ENCODE data around the gene KDM4B.

KDM4B gene

GRCh38 chr19:5016781-5017180, 47.9 kb downstream of the KDM4B start:
- DNase-seq, result no peak

GRCh38 chr19:5017235-5017634, 48.3 kb downstream of the KDM4B start:
- no peak for DNase-seq

- DNase-seq, result peak; percentile 76
These were observed 49.5 kb downstream of the KDM4B start for GRCh38 chr19:5018224-5019015.

- DNase-seq, result no peak
These were observed 51.5 kb downstream of the KDM4B start for GRCh38 chr19:5020368-5020767.

- DNase-seq, result no peak
These were observed 52.1 kb downstream of the KDM4B start for GRCh38 chr19:5021046-5021445.

- no peak for DNase-seq
These were observed 53.4 kb downstream of the KDM4B start for GRCh38 chr19:5022066-5022860.

- no peak for DNase-seq
These were observed 54.2 kb downstream of the KDM4B start for GRCh38 chr19:5023128-5023571.

GRCh38 chr19:5024282-5024681, 55.4 kb downstream of the KDM4B start:
- no peak for DNase-seq

GRCh38 chr19:5025027-5025426, 56.1 kb downstream of the KDM4B start:
- no peak for DNase-seq

GRCh38 chr19:5026706-5027273, 57.9 kb downstream of the KDM4B start:
- DNase-seq, result no peak

GRCh38 chr19:5028229-5028886, 59.4 kb downstream of the KDM4B start:
- no peak for DNase-seq

GRCh38 chr19:5029596-5029995, 60.7 kb downstream of the KDM4B start:
- peak; percentile 56 for DNase-seq

GRCh38 chr19:5030136-5030820, 61.4 kb downstream of the KDM4B start:
- DNase-seq, result no peak

GRCh38 chr19:5030822-5031221, 61.9 kb downstream of the KDM4B start:
- DNase-seq, result no peak

GRCh38 chr19:5031231-5032100, 62.6 kb downstream of the KDM4B start:
- peak; percentile 70 for DNase-seq

GRCh38 chr19:5032101-5032967, 63.4 kb downstream of the KDM4B start:
- DNase-seq, result no peak

GRCh38 chr19:5035105-5035761, 66.3 kb downstream of the KDM4B start:
- no peak for DNase-seq

GRCh38 chr19:5035793-5036697, 67.1 kb downstream of the KDM4B start:
- peak; percentile 11 for DNase-seq
